Measurements from ENCODE around the gene SH2D1B.

GRCh38 chr1:162397039-162397448 is 14.9 kb downstream of the SH2D1B start:
- TF ChIP-seq PBX3 (IDR thresholded peaks at IDR 0.05; ENCODE audit: insufficient replicate concordance, low read depth, low read length) (no peak), ZBTB40 (IDR thresholded peaks at IDR 0.05; ENCODE audit: borderline replicate concordance) (no peak), NRF1 (conservative IDR thresholded peaks at IDR 0.05; ENCODE audit: low read depth, low read length) (no peak), JUND (IDR thresholded peaks at IDR 0.05; ENCODE audit: low read depth, low read length) (no peak), NR2C2 (IDR thresholded peaks at IDR 0.05; ENCODE audit: borderline replicate concordance, control insufficient read depth, insufficient read length, low read depth) (no peak), POLR2A (IDR thresholded peaks at IDR 0.05; ENCODE audit: low read depth, low read length) (no peak), SKIL (IDR thresholded peaks at IDR 0.05; ENCODE audit: low read depth, poor library complexity, severe bottlenecking) (no peak), CTCF (IDR thresholded peaks at IDR 0.05 in 2 of 3, conservative IDR thresholded peaks at IDR 0.05 in 1 of 3; ENCODE audit: control insufficient read depth in 2 of 3, extremely low read depth in 1 of 3, insufficient read depth in 1 of 3, low read depth in 3 of 3, low read length in 3 of 3) (no peak), MAX (IDR thresholded peaks at IDR 0.05; ENCODE audit: low read depth, low read length) (no peak), HDAC2 (IDR thresholded peaks at IDR 0.05) (no peak), SIN3A (IDR thresholded peaks at IDR 0.05; ENCODE audit: low read depth, low read length) (no peak), EP300 (IDR thresholded peaks at IDR 0.05; ENCODE audit: borderline replicate concordance in 1 of 2, control insufficient read depth in 1 of 2, low read depth in 2 of 2, low read length in 2 of 2) (no peak), FOXM1 (IDR thresholded peaks at IDR 0.05; ENCODE audit: low read depth, low read length) (no peak), POLR2AphosphoS5 (IDR thresholded peaks at IDR 0.05; ENCODE audit: low read length) (no peak)
